CD4-positive, CD25-positive, alpha-beta regulatory T cell (primary cell): ENCODE results near the gene EFEMP1. TPM values are rescaled to one million over a fixed set of nuclear protein-coding genes. Genes with fewer than 3 reads are reported as not detected.

ENCODE experiments used
- ATAC-seq, 2 donors: fragments of 150-1000 bp; cut with Tn5 transposase; one replicate each; pipeline ENCODE4 v1.10.0; 2021; ENCODE audit warnings: low read depth in 2 of 2, moderate number of reproducible peaks in 2 of 2, moderate library complexity in 1 of 2
- DNase-seq, 3 donors: peaks; one replicate each; pipeline versions ENCODE4 v3.0.0 to v3.0.0-alpha.2; 2012 to 2022; ENCODE audit warnings: mixed read lengths in 1 of 3
- H3K27ac ChIP-seq: one replicate; pipeline ENCODE4 v1.7.0; 2013; ENCODE audit warnings: mild to moderate bottlenecking, low read length; ENCODE audit not compliant: insufficient read depth, poor library complexity, severe bottlenecking
- H3K27me3 ChIP-seq: one replicate; pipeline ENCODE4 v1.7.0; 2013; ENCODE audit warnings: low read length; ENCODE audit not compliant: control insufficient read depth, insufficient read depth
- H3K36me3 ChIP-seq: one replicate; pipeline ENCODE4 v1.7.0; 2013; ENCODE audit warnings: mild to moderate bottlenecking, low read length, moderate library complexity; ENCODE audit not compliant: control insufficient read depth, insufficient read depth
- H3K4me1 ChIP-seq: 2 replicates; pipeline ENCODE4 v1.7.0; 2013; ENCODE audit warnings: mild to moderate bottlenecking, low read length; ENCODE audit not compliant: insufficient read depth, control insufficient read depth, poor library complexity, severe bottlenecking
- H3K4me3 ChIP-seq: one replicate; pipeline ENCODE4 v1.7.0; 2013; ENCODE audit warnings: low read depth, mild to moderate bottlenecking, low read length, moderate library complexity
- H3K9me3 ChIP-seq, 2 experiments: 1 replicate in 1 of 2; 2 replicates in 1 of 2; pipeline ENCODE4 v1.7.0; 2013; ENCODE audit warnings: low read length in 2 of 2, mild to moderate bottlenecking in 1 of 2, moderate library complexity in 1 of 2; ENCODE audit not compliant: control insufficient read depth in 2 of 2
- H3K27ac Mint-ChIP-seq, 3 donors: one replicate each; pipeline ENCODE4 v1.8.0; 2020 to 2022; ENCODE audit warnings: mild to moderate bottlenecking in 3 of 3, mixed read lengths in 3 of 3, moderate library complexity in 2 of 3
- H3K27me3 Mint-ChIP-seq: one replicate; pipeline ENCODE4 v1.8.0; 2022; ENCODE audit warnings: mild to moderate bottlenecking, mixed read lengths
- H3K36me3 Mint-ChIP-seq: one replicate; pipeline ENCODE4 v1.8.0; 2020; ENCODE audit warnings: mixed read lengths
- H3K4me1 Mint-ChIP-seq, 4 donors: one replicate each; pipeline ENCODE4 v1.8.0; 2020 to 2022; ENCODE audit warnings: mixed read lengths in 4 of 4, mild to moderate bottlenecking in 1 of 4
- H3K4me3 Mint-ChIP-seq, 4 donors: one replicate each; pipeline ENCODE4 v1.8.0; 2020 to 2022; ENCODE audit warnings: mild to moderate bottlenecking in 4 of 4, mixed read lengths in 4 of 4, moderate library complexity in 3 of 4
- H3K9me3 Mint-ChIP-seq, 7 donors: one replicate each; pipeline ENCODE4 v1.8.0; 2020 to 2022; ENCODE audit warnings: mixed read lengths in 7 of 7, mild to moderate bottlenecking in 3 of 7, moderate library complexity in 2 of 7
- polyA plus RNA-seq, 4 donors: library from polyadenylated mRNA; unstranded; fragments of 300-500 nt; fragmentation: Illumina TruSeq; gene quantifications; one replicate each; pipeline ENCODE4 v1.2.3, GENCODE V29; 2021
- total RNA-seq: library from RNA; stranded (reverse); gene quantifications from one replicate; pipeline ENCODE4 v1.2.3, GENCODE V29; 2022

Gene EFEMP1
- total and polyA plus RNA-seq, 5 donors from 2014 or later, result not detected

GRCh38 chr2:55917117-55917516 is 6.5 kb downstream of the EFEMP1 start:
- H3K27ac Mint-ChIP-seq, result no peak overlapping the region
- no peaks in the 10 kb centered on the region for H3K4me1 ChIP-seq
- no peak overlapping the region for H3K27ac ChIP-seq
- H3K27me3 ChIP-seq, result peaks cover 4% of the 10 kb centered on the region
- H3K36me3 Mint-ChIP-seq, result no peaks in the 10 kb centered on the region
- no peak overlapping the region for H3K4me3 ChIP-seq
- H3K27me3 Mint-ChIP-seq, result peaks cover 4% of the 10 kb centered on the region
- H3K4me3 Mint-ChIP-seq, result no peak overlapping the region
- no peak for DNase-seq
- ATAC-seq, result no peak
- H3K36me3 ChIP-seq, result no peaks in the 10 kb centered on the region
- no peaks in the 10 kb centered on the region for H3K4me1 Mint-ChIP-seq
- no peaks in the 10 kb centered on the region for H3K9me3 Mint-ChIP-seq
- no peaks in the 10 kb centered on the region for H3K9me3 ChIP-seq

- DNase-seq, result no peak
- H3K27ac ChIP-seq, result no peak overlapping the region
- no peak for ATAC-seq
- Mint-ChIP-seq H3K36me3 (no peaks in the 10 kb centered on the region), H3K4me1 (no peaks in the 10 kb centered on the region), H3K27ac (no peak overlapping the region), H3K27me3 (no peaks in the 10 kb centered on the region), H3K9me3 (no peaks in the 10 kb centered on the region), H3K4me3 (no peak overlapping the region)
- H3K4me1 ChIP-seq, result no peaks in the 10 kb centered on the region
- no peaks in the 10 kb centered on the region for H3K27me3 ChIP-seq
- no peaks in the 10 kb centered on the region for H3K9me3 ChIP-seq
- no peaks in the 10 kb centered on the region for H3K36me3 ChIP-seq
- no peak overlapping the region for H3K4me3 ChIP-seq
Measured at GRCh38 chr2:55916473-55917049, 7.0 kb downstream of the EFEMP1 start.

DNA sequence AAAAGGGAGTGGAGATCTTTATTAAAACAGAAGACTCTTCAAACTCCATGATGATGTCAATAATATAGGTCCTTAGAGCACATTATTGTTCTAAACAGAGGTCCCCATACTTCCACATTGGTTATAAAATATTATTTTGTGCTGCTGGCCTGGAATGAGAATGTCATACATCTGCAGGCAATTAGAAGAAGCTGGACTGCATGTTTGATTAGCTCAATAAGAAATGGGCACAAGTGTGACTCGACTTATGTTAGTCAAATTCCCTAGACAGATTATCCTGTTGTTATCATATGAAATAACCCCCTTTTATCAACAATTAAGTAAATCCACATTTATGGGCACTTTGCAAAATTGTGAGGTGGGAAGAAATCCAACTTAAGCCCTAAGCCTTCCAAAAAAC is 8.8 kb downstream of the EFEMP1 start:
- Histone ChIP-seq H3K27ac (no peak overlapping the region), H3K4me3 (no peak overlapping the region), H3K36me3 (no peaks in the 10 kb centered on the region), H3K27me3 (no peaks in the 10 kb centered on the region), H3K4me1 (no peaks in the 10 kb centered on the region), H3K9me3 (no peaks in the 10 kb centered on the region)
- ATAC-seq, result no peak
- Mint-ChIP-seq H3K36me3 (no peaks in the 10 kb centered on the region), H3K4me3 (no peak overlapping the region), H3K27me3 (no peaks in the 10 kb centered on the region), H3K4me1 (no peaks in the 10 kb centered on the region), H3K27ac (no peak overlapping the region), H3K9me3 (no peaks in the 10 kb centered on the region)
- DNase-seq, result no peak

GRCh38 chr2:55912926-55913325 is 10.7 kb downstream of the EFEMP1 start:
- Mint-ChIP-seq H3K9me3 (no peaks in the 10 kb centered on the region), H3K27me3 (no peaks in the 10 kb centered on the region), H3K4me3 (no peak overlapping the region), H3K4me1 (no peaks in the 10 kb centered on the region), H3K27ac (no peak overlapping the region), H3K36me3 (no peaks in the 10 kb centered on the region)
- Histone ChIP-seq H3K9me3 (no peaks in the 10 kb centered on the region), H3K4me3 (no peak overlapping the region), H3K27ac (no peak overlapping the region), H3K27me3 (no peaks in the 10 kb centered on the region), H3K36me3 (no peaks in the 10 kb centered on the region), H3K4me1 (no peaks in the 10 kb centered on the region)
- DNase-seq, result no peak
- ATAC-seq, result no peak

DNA sequence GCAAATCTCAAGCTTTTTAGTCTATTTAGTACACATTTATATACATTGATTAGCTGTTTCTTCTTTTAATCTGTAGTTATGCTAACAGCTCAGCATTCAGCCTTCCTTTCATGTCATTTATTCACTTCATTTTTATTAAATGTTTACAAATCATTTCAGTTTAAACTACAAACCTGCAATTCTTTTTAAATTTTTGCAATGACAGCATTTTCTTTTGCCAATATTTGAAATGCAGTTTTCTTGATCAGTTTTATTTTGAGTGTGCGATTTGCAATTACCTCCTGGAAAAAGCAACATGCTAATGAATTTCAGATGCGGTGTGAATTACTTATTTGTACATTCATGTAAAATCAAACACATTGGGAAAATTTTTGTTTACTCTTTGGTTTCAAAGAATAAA is 13.5 kb downstream of the EFEMP1 start:
- Mint-ChIP-seq H3K4me1 (no peaks in the 10 kb centered on the region), H3K27ac (no peak overlapping the region), H3K27me3 (no peaks in the 10 kb centered on the region), H3K9me3 (no peaks in the 10 kb centered on the region), H3K36me3 (no peaks in the 10 kb centered on the region), H3K4me3 (no peak overlapping the region)
- Histone ChIP-seq H3K4me3 (no peak overlapping the region), H3K9me3 (no peaks in the 10 kb centered on the region), H3K4me1 (no peaks in the 10 kb centered on the region), H3K36me3 (no peaks in the 10 kb centered on the region), H3K27ac (no peak overlapping the region), H3K27me3 (no peaks in the 10 kb centered on the region)
- no peak for ATAC-seq
- DNase-seq, result no peak

GRCh38 chr2:55907686-55908085 is 15.9 kb downstream of the EFEMP1 start:
- Mint-ChIP-seq H3K4me1 (no peaks in the 10 kb centered on the region), H3K4me3 (no peak overlapping the region), H3K27me3 (no peaks in the 10 kb centered on the region), H3K27ac (no peak overlapping the region), H3K9me3 (peaks cover 0 to 3% (median 0%) of the 10 kb centered on the region in 7 donors), H3K36me3 (no peaks in the 10 kb centered on the region)
- DNase-seq (no peak), ATAC-seq (no peak)
- Histone ChIP-seq H3K36me3 (no peaks in the 10 kb centered on the region), H3K27me3 (no peaks in the 10 kb centered on the region), H3K4me3 (no peak overlapping the region), H3K27ac (no peak overlapping the region), H3K9me3 (no peaks in the 10 kb centered on the region), H3K4me1 (no peaks in the 10 kb centered on the region)

DNA sequence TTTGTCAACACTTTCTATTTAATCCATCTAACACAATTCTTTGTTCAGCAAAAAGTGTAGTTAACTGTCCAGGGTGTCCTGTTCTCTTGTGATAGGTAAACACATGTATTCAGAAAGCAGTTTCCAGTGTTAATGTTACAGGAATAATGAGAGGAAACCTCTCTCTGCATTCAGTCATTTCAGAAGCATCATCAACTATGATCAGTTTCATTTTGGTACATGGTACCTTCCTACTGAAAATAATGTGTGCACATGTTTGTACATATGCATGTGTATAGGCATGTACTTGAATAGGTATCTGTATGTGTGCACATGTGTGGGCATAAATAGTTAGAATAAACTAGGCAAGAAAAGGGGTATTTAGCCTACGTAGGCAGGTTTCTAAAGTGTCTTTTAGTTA is 16.6 kb downstream of the EFEMP1 start:
- Mint-ChIP-seq H3K4me3 (no peak overlapping the region), H3K27ac (no peak overlapping the region), H3K36me3 (no peaks in the 10 kb centered on the region), H3K4me1 (no peaks in the 10 kb centered on the region), H3K27me3 (no peaks in the 10 kb centered on the region), H3K9me3 (peaks cover 0 to 3% (median 0%) of the 10 kb centered on the region in 7 donors)
- Histone ChIP-seq H3K27me3 (no peaks in the 10 kb centered on the region), H3K4me1 (no peaks in the 10 kb centered on the region), H3K4me3 (no peak overlapping the region), H3K27ac (no peak overlapping the region), H3K36me3 (no peaks in the 10 kb centered on the region), H3K9me3 (no peaks in the 10 kb centered on the region)
- no peak for ATAC-seq
- no peak for DNase-seq

DNA sequence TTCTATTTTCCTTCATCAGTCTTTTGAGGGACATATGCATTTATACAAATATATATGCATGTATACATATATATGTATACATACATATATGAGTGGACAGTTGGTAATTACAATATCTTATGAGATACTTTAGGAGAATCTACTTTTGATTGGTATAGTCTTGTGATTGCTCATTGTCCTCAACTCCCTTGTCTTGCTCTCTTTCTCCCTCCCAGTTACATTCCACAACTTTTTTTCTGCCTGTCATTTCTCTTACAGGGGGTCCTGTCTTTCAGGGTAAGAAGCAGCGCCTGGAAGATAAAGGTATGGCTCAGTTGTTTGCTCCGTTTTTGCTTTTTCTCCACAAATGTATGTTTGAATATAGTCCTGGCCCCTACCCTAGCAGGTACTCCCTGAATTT is 19.9 kb downstream of the EFEMP1 start:
- Mint-ChIP-seq H3K9me3 (peaks cover 0 to 3% (median 0%) of the 10 kb centered on the region in 7 donors), H3K4me1 (no peaks in the 10 kb centered on the region), H3K4me3 (no peak overlapping the region), H3K27me3 (no peaks in the 10 kb centered on the region), H3K27ac (no peak overlapping the region), H3K36me3 (no peaks in the 10 kb centered on the region)
- no peaks in the 10 kb centered on the region for H3K4me1 ChIP-seq
- H3K9me3 ChIP-seq, result no peaks in the 10 kb centered on the region
- ATAC-seq (no peak), DNase-seq (no peak)
- no peaks in the 10 kb centered on the region for H3K36me3 ChIP-seq
- no peak overlapping the region for H3K4me3 ChIP-seq
- no peak overlapping the region for H3K27ac ChIP-seq
- no peaks in the 10 kb centered on the region for H3K27me3 ChIP-seq
